Spleen (tissue), 11 donors: ENCODE results near the gene TBC1D22A. TPM values are rescaled to one million over a fixed set of nuclear protein-coding genes. Genes with fewer than 3 reads are reported as not detected.

Source experiments
- DNase-seq: peaks from one replicate; pipeline ENCODE4 v3.0.0-alpha.2; 2020
- H3K27ac ChIP-seq, 8 donors: fragments of 200-600 bp; sonication (generic) in 7 of 8; 1 replicate in 4 of 8; 2 replicates in 4 of 8; pipeline versions ENCODE4 v1.5.0 to v1.8.0; 2016 to 2021; ENCODE audit warnings: inconsistent platforms in 4 of 8, mild to moderate bottlenecking in 4 of 8, moderate library complexity in 1 of 8
- H3K27me3 ChIP-seq, 7 donors: fragments of 200-600 bp; sonication (generic) in 6 of 7; replicated peaks in 1 of 7; 1 replicate in 4 of 7; 2 replicates in 3 of 7; pipeline versions ENCODE4 v1.5.0 to v1.8.0; 2016 to 2021; ENCODE audit warnings: inconsistent platforms in 3 of 7, mild to moderate bottlenecking in 1 of 7
- H3K36me3 ChIP-seq, 6 donors: fragments of 200-600 bp; sonication (generic) in 5 of 6; 1 replicate in 4 of 6; 2 replicates in 2 of 6; pipeline versions ENCODE4 v1.5.0 to v1.8.0; 2016 to 2021; ENCODE audit warnings: inconsistent platforms in 2 of 6
- H3K4me1 ChIP-seq, 6 donors: fragments of 200-600 bp; sonication (generic) in 5 of 6; 1 replicate in 3 of 6; 2 replicates in 3 of 6; pipeline versions ENCODE4 v1.5.0 to v1.8.0; 2016 to 2021; ENCODE audit warnings: inconsistent platforms in 3 of 6
- H3K4me3 ChIP-seq, 8 donors: fragments of 200-600 bp; sonication (generic) in 7 of 8; 1 replicate in 4 of 8; 2 replicates in 4 of 8; pipeline versions ENCODE4 v1.5.0 to v1.8.0; 2016 to 2021; ENCODE audit warnings: inconsistent platforms in 4 of 8, mild to moderate bottlenecking in 4 of 8, moderate library complexity in 2 of 8
- H3K9me3 ChIP-seq, 8 donors: fragments of 200-600 bp; sonication (generic) in 7 of 8; 1 replicate in 4 of 8; 2 replicates in 4 of 8; pipeline versions ENCODE4 v1.5.0 to v1.8.0; 2016 to 2021; ENCODE audit warnings: inconsistent platforms in 4 of 8
- POLR2A ChIP-seq, 3 donors: fragments of 450-650 bp; IDR thresholded peaks; one replicate each; pipeline ENCODE4 v1.5.1; 2017; ENCODE audit warnings: antibody characterized with exemption in 3 of 3, mild to moderate bottlenecking in 1 of 3
- POLR2AphosphoS5 ChIP-seq, 3 donors: sonication (generic); formaldehyde crosslinking; IDR thresholded peaks; one replicate each; pipeline ENCODE4 v1.5.1; 2017; ENCODE audit warnings: antibody characterized with exemption in 3 of 3
- WGBS, 5 donors: extraction: QIAGEN DNeasy Blood & Tissue Kit in 3 of 5; methylation state at CpG; one replicate each; pipeline versions ENCODE4 v1.1.5 to v1.1.7; 2013 to 2018; 5-methylcytosine and 5-hydroxymethylcytosine counted together
- intact Hi-C: fragments of 100-400 bp; cut with DNase I; formaldehyde crosslinking; loops from one replicate; pipeline ENCODE4 v1.15.0; 2023; ENCODE audit warnings: low total_unique reads
- polyA plus RNA-seq, 3 donors: library from polyadenylated mRNA; stranded (reverse); fragments of 200-250 nt; gene quantifications; one replicate each; pipeline ENCODE4 v1.2.1, GENCODE V29; 2013
- total RNA-seq, 7 donors: library from RNA; depleted of rRNA in 3 of 7; stranded (reverse); fragments of >200 nt in 3 of 7; fragmentation: NEBNext Ultra II Directional in 4 of 7; extraction: Animal tissue kit (Norgen Biotek cat#: 25700) in 4 of 7; gene quantifications; one replicate each; pipeline versions ENCODE4 v1.1.0 to v1.2.1, GENCODE V29; 2016 to 2021
- TF ChIP-seq, protein P1 (sequence below), 11 experiments: fragments of 200-600 bp in 7 of 11; fragments of 450-650 bp in 4 of 11; sonication (generic) in 4 of 11; IDR thresholded peaks in 8 of 11; conservative IDR thresholded peaks in 3 of 11; 1 replicate in 7 of 11; 2 replicates in 4 of 11; pipeline versions ENCODE4 v1.4.0 to v1.8.0; 2016 to 2021; ENCODE audit warnings: antibody characterized with exemption in 11 of 11, inconsistent platforms in 4 of 11, mild to moderate bottlenecking in 1 of 11
- donor health status: healthy with polysubstance abuse.
- donor health status: DM: no; HTN: no; CAD: no; lungs with moderate emphysema.
- donor health status: DM: no; HTN: no; CAD: no.
- donor health status: Bipolar disorder and iron deficiency.
- donor health status: healthy.
- donor health status: DM: no; HTN: no; CAD: no.
- donor health status: DM: yes; HTN: yes; CAD: no.

Gene TBC1D22A
- total and polyA plus RNA-seq, 10 donors = 17.2 to 66.9 (median 49.6) TPM

DNA sequence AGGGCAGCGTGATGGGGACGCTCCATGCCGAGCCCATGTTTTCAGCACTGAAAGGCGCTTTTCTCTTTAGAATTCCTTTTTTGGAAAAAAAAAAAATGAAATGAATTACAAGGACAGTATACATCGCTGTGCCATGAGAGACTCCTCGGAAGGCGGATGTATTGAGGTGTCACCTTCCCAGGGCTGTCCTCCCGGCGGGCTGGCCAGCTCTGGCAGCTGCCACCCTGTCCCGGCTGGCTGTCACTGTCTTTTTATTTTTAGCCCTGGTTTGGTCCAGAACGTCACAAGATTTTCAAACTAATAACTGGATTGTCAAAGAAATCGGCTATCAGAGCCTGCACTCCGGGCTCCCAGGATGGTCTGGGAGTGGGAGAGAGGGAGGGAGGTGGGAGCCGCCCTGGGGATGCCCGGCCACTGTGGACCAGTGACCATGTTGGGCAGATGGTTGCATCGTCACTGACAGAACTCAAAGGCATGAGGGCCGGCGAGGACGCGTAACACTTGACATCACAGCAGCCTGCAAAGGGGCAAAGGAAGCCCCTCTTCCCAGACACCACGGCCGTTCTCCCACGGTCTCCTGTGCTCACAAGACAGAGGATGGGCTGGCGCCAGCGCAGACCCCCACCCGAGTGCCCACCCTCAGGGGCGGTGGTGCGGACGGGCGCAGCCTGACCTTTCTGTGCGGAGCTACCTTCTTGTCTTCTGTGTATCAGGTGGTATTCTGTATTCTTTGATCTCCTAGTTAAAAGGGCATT, 392.9 kb downstream of the TBC1D22A start:
- no peaks in the 10 kb centered on the region for H3K27me3 ChIP-seq
- peaks cover 0 to 71% (median 5%) of the 10 kb centered on the region in 6 donors for H3K36me3 ChIP-seq
- TF ChIP-seq POLR2AphosphoS5 (IDR thresholded peaks at IDR 0.05) = peak in 1 of 3 donors; percentile 28
- TF ChIP-seq, protein P1, sequence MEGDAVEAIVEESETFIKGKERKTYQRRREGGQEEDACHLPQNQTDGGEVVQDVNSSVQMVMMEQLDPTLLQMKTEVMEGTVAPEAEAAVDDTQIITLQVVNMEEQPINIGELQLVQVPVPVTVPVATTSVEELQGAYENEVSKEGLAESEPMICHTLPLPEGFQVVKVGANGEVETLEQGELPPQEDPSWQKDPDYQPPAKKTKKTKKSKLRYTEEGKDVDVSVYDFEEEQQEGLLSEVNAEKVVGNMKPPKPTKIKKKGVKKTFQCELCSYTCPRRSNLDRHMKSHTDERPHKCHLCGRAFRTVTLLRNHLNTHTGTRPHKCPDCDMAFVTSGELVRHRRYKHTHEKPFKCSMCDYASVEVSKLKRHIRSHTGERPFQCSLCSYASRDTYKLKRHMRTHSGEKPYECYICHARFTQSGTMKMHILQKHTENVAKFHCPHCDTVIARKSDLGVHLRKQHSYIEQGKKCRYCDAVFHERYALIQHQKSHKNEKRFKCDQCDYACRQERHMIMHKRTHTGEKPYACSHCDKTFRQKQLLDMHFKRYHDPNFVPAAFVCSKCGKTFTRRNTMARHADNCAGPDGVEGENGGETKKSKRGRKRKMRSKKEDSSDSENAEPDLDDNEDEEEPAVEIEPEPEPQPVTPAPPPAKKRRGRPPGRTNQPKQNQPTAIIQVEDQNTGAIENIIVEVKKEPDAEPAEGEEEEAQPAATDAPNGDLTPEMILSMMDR (IDR thresholded peaks at IDR 0.05 in 8 of 11, conservative IDR thresholded peaks at IDR 0.05 in 3 of 11) = no peak
- WGBS, 5 donors = 89 to 95% (median 91%) methylated on average over 31 of the region's 31 CpGs
- peak overlapping the region in 4 of 8 donors; percentile 29 to 60 (median 50) for H3K27ac ChIP-seq
- H3K4me1 ChIP-seq = peaks cover 0 to 18% (median 4%) of the 10 kb centered on the region in 6 donors
- peak overlapping the region in 1 of 8 donors; percentile 1 for H3K4me3 ChIP-seq
- H3K9me3 ChIP-seq = peaks cover 0 to 8% (median 0%) of the 10 kb centered on the region in 8 donors
- intact Hi-C loops = no loop called here
- no peak for DNase-seq

DNA sequence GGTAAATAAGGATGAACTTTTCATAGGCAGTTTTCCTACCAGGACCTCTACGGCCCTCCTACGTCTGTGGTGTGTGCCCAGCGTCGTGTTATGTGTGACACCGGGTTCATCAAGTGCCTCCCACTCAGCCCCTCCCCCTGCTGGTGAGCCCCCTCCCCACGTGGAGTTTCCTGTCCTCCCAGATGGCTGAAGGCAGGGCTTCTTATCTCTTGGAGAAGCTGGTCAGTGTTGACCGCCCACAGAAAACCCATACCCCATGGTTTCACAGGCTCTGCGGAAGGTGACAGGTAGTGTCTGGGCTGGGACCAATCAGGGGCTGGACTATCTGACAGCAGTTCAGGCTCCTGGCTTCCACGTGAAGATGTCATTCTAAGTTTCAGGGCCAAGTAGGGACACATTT, 393.5 kb downstream of the TBC1D22A start:
- H3K4me3 ChIP-seq = no peak overlapping the region
- peaks cover 0 to 72% (median 5%) of the 10 kb centered on the region in 6 donors for H3K36me3 ChIP-seq
- no peaks in the 10 kb centered on the region for H3K27me3 ChIP-seq
- WGBS, 5 donors = 76 to 92% (median 85%) methylated on average over 9 of the region's 9 CpGs
- intact Hi-C loops = no loop called here
- TF ChIP-seq POLR2AphosphoS5 (IDR thresholded peaks at IDR 0.05) (no peak), POLR2A (IDR thresholded peaks at IDR 0.05) (no peak)
- TF ChIP-seq, protein P1 (IDR thresholded peaks at IDR 0.05 in 8 of 11, conservative IDR thresholded peaks at IDR 0.05 in 3 of 11) = no peak
- no peak for DNase-seq
- no peak overlapping the region for H3K27ac ChIP-seq
- H3K4me1 ChIP-seq = peaks cover 0 to 18% (median 4%) of the 10 kb centered on the region in 6 donors
- peaks cover 0 to 8% (median 0%) of the 10 kb centered on the region in 8 donors for H3K9me3 ChIP-seq

DNA sequence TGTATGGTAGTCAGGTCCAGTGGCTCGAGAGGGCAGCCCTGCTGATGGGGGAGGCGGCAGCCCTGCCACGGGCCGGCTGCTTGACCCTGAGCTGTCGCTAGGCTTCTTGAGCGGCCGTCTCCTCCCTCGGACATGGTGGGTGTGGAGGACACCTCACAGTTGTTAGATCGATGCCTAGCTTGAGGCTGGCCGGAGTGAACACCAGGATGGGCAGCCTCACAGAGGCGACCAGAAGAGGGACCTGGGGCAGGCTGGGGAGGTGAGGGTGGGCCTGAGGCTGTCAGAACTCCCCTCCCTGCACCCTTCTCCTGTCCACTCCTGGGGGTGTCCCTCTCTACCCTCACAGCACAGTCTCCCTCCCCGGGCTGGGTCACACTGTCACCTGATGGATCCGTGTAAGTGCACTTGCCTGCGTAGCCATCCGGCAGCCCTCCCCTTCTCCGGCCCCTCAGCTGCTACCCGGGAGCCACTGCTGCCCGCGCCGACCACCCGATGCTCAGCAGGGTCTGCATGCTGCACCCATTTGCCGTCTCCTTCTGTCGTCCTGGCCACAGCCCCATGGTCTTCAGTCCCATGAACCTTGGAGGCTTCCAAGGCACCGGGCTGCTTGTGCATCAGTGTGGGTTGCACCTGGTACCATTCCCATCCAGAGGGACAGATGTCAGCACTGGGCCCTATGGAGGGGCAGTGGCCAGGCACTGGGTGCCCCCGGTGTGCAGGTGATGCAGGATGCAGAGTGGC, 394.1 kb downstream of the TBC1D22A start:
- no peak overlapping the region for H3K4me3 ChIP-seq
- peaks cover 0 to 18% (median 4%) of the 10 kb centered on the region in 6 donors for H3K4me1 ChIP-seq
- peaks cover 0 to 73% (median 5%) of the 10 kb centered on the region in 6 donors for H3K36me3 ChIP-seq
- no peak overlapping the region for H3K27ac ChIP-seq
- no peak for TF ChIP-seq POLR2A (IDR thresholded peaks at IDR 0.05)
- no peak for TF ChIP-seq POLR2AphosphoS5 (IDR thresholded peaks at IDR 0.05)
- DNase-seq = no peak
- H3K27me3 ChIP-seq = no peaks in the 10 kb centered on the region
- WGBS, 5 donors = 92 to 94% (median 93%) methylated on average over 15 to 25 of the region's 25 CpGs
- H3K9me3 ChIP-seq = peaks cover 0 to 8% (median 0%) of the 10 kb centered on the region in 8 donors
- intact Hi-C loops = no loop called here

DNA sequence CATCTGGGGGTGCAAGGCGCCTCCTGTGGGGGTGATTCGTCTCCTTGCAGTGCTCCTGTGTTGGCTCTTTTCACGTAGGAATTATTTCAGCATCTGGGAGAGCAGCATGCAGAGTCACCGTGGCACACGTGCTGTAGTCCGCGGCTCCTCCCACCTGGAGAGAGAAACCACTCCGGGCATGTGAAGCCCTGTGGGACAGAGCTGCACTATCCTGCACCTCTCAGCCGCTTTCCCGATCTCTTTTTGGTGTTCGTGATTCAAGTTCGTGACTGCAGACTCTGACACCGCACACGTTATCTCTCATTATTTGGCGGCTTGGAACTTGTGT, 394.6 kb downstream of the TBC1D22A start:
- no peak overlapping the region for H3K4me3 ChIP-seq
- peaks cover 0 to 18% (median 4%) of the 10 kb centered on the region in 6 donors for H3K4me1 ChIP-seq
- H3K9me3 ChIP-seq = peaks cover 0 to 8% (median 0%) of the 10 kb centered on the region in 8 donors
- no peaks in the 10 kb centered on the region for H3K27me3 ChIP-seq
- intact Hi-C loops = no loop called here
- H3K36me3 ChIP-seq = peaks cover 0 to 68% (median 5%) of the 10 kb centered on the region in 6 donors
- no peak for DNase-seq
- TF ChIP-seq, protein P1 (IDR thresholded peaks at IDR 0.05 in 8 of 11, conservative IDR thresholded peaks at IDR 0.05 in 3 of 11) = no peak
- TF ChIP-seq POLR2AphosphoS5 (IDR thresholded peaks at IDR 0.05) (no peak), POLR2A (IDR thresholded peaks at IDR 0.05) (no peak)
- WGBS, 5 donors = 86 to 93% (median 89%) methylated on average over 14 to 15 of the region's 15 CpGs
- no peak overlapping the region for H3K27ac ChIP-seq
